SK-N-SH (cell line): ENCODE results near the gene MYMX. TPM values are rescaled to one million over a fixed set of nuclear protein-coding genes. Genes with fewer than 3 reads are reported as not detected.

ENCODE experiments used
- CTCF ChIA-PET: fragments of 300-600, 350-600 bp; formaldehyde crosslinking; extraction: SDS; loops from one replicate; lab custom pipeline; 2021; lab: Yijun Ruan, JAX
- POLR2A ChIA-PET: fragments of 350-600 bp; sonication (Branson Sonifier 250); formaldehyde crosslinking; extraction: SDS; loops from one replicate; lab custom pipeline; 2020; ENCODE audit warnings: antibody characterized with exemption, inconsistent platforms; lab: Yijun Ruan, JAX
- DNase-seq: peaks from one replicate; pipeline ENCODE4 v3.0.0; 2012
- H2AFZ ChIP-seq: fragments of 200-600 bp; sonication (generic); 2 replicates; pipeline ENCODE4 v1.8.1; 2016; ENCODE audit warnings: antibody characterized with exemption, mild to moderate bottlenecking, low read depth
- H3F3A ChIP-seq: fragments of 200-600 bp; sonication (generic); replicated peaks from 2 replicates; pipeline ENCODE3; 2016; ENCODE audit warnings: antibody characterized with exemption, mild to moderate bottlenecking; ENCODE audit not compliant: insufficient read depth
- H3K27ac ChIP-seq, 2 experiments: fragments of 200-500 bp in 1 of 2; fragments of 200-600 bp in 1 of 2; sonication (Bioruptor generic) in 1 of 2; sonication (generic), shearing (Covaris generic) in 1 of 2; 2 replicates each; pipeline versions ENCODE4 v1.5.1 to v1.6.1; 2014 to 2016; ENCODE audit warnings: low read depth in 2 of 2, inconsistent platforms in 1 of 2, low read length in 1 of 2, mild to moderate bottlenecking in 1 of 2, mixed read lengths in 1 of 2
- H3K27me3 ChIP-seq: fragments of 200-600 bp; sonication (generic), shearing (Covaris generic); 2 replicates; pipeline ENCODE4 v1.6.1; 2016; ENCODE audit warnings: mixed run types; ENCODE audit not compliant: insufficient read depth
- H3K36me3 ChIP-seq, 2 experiments: fragments of 200-500 bp in 1 of 2; fragments of 200-600 bp in 1 of 2; sonication (Bioruptor generic) in 1 of 2; sonication (generic) in 1 of 2; replicated peaks in 1 of 2; 2 replicates each; pipeline versions ENCODE3 to v1.5.1; 2014 to 2016; ENCODE audit warnings: low read length in 1 of 2, mild to moderate bottlenecking in 1 of 2; ENCODE audit not compliant: insufficient read depth in 2 of 2, control insufficient read depth in 1 of 2
- H3K4me1 ChIP-seq, 2 experiments: fragments of 200-500 bp in 1 of 2; fragments of 200-600 bp in 1 of 2; sonication (Bioruptor generic) in 1 of 2; sonication (generic), shearing (Covaris generic) in 1 of 2; 2 replicates each; pipeline versions ENCODE4 v1.5.1 to v1.6.1; 2014 to 2016; ENCODE audit warnings: low read depth in 1 of 2, low read length in 1 of 2, mixed run types in 1 of 2; ENCODE audit not compliant: insufficient read depth in 2 of 2, control insufficient read depth in 1 of 2
- H3K4me2 ChIP-seq: fragments of 200-600 bp; sonication (generic), shearing (Covaris generic); 2 replicates; pipeline ENCODE4 v1.6.1; 2017; ENCODE audit warnings: mixed run types
- H3K4me3 ChIP-seq, 2 experiments: fragments of 200-500 bp in 1 of 2; fragments of 200-600 bp in 1 of 2; sonication (Bioruptor generic) in 1 of 2; sonication (generic), shearing (Covaris generic) in 1 of 2; 2 replicates each; pipeline versions ENCODE4 v1.5.1 to v1.8.1; 2014 to 2016; ENCODE audit warnings: low read depth in 2 of 2, inconsistent platforms in 1 of 2, low read length in 1 of 2, mild to moderate bottlenecking in 1 of 2, mixed read lengths in 1 of 2, moderate library complexity in 1 of 2
- H3K79me2 ChIP-seq: fragments of 200-600 bp; sonication (generic); 2 replicates; pipeline ENCODE4 v1.8.1; 2017; ENCODE audit warnings: mild to moderate bottlenecking; ENCODE audit not compliant: insufficient read depth
- H3K9ac ChIP-seq: fragments of 200-600 bp; sonication (generic); 2 replicates; pipeline ENCODE4 v1.6.1; 2017; ENCODE audit warnings: mixed run types
- H3K9me2 ChIP-seq: fragments of 200-600 bp; sonication (generic); 2 replicates; pipeline ENCODE4 v1.6.1; 2017; ENCODE audit warnings: mixed run types
- H3K9me3 ChIP-seq: fragments of 200-600 bp; sonication (generic); 2 replicates; pipeline ENCODE4 v1.6.1; 2017; ENCODE audit warnings: mixed run types, mild to moderate bottlenecking, moderate library complexity
- H4K20me1 ChIP-seq: fragments of 200-600 bp; sonication (generic); 2 replicates; pipeline ENCODE4 v1.6.1; 2017; ENCODE audit warnings: mild to moderate bottlenecking, mixed run types; ENCODE audit not compliant: insufficient read depth
- ELF1 ChIP-seq: IDR thresholded peaks from 2 replicates; pipeline ENCODE4 v1.4.0; 2012
- GATA2 ChIP-seq: sonication (generic); formaldehyde crosslinking; IDR thresholded peaks from 2 replicates; pipeline ENCODE4 v1.5.0; 2020; ENCODE audit warnings: mild to moderate bottlenecking, missing genetic modification reagents
- JUND ChIP-seq: IDR thresholded peaks from 2 replicates; pipeline ENCODE4 v1.4.0; 2012
- NRF1 ChIP-seq: IDR thresholded peaks from 2 replicates; pipeline ENCODE4 v1.6.1; 2012; ENCODE audit warnings: low read depth, mild to moderate bottlenecking, low read length
- POLR2AphosphoS5 ChIP-seq: IDR thresholded peaks from 2 replicates; pipeline ENCODE4 v1.6.1; 2012; ENCODE audit warnings: low read depth, low read length
- RAD21 ChIP-seq: IDR thresholded peaks from 2 replicates; pipeline ENCODE4 v1.6.1; 2012; ENCODE audit warnings: mild to moderate bottlenecking, low read length
- RCOR1 ChIP-seq: fragments of 150-350 bp; IDR thresholded peaks from 2 replicates; pipeline ENCODE4 v1.6.1; 2017; ENCODE audit warnings: antibody characterized with exemption, low read length
- SMC3 ChIP-seq: IDR thresholded peaks from 2 replicates; pipeline ENCODE4 v1.6.1; 2012; ENCODE audit warnings: low read depth, low read length, improper control_type of control experiment
- YY1 ChIP-seq: IDR thresholded peaks from 2 replicates; pipeline ENCODE4 v1.4.0; 2012; ENCODE audit warnings: low read depth, mild to moderate bottlenecking
- WGBS: methylation state at CpG from one replicate; pipeline ENCODE4 v1.1.6; 2017; ENCODE audit warnings: low lambda C conversion rate; 5-methylcytosine and 5-hydroxymethylcytosine counted together
- polyA plus RNA-seq, 3 experiments: library from polyadenylated mRNA; depleted of rRNA; stranded (reverse); fragments of >200 nt; gene quantifications; 2 replicates each; pipeline ENCODE4 v1.2.3, GENCODE V29; 2012
- TF ChIP-seq, protein P1 (sequence below): fragments of 150-350 bp; IDR thresholded peaks from 2 replicates; pipeline ENCODE4 v1.6.1; 2016; ENCODE audit warnings: mild to moderate bottlenecking, low read depth, low read length
- TF ChIP-seq, protein P2 (sequence below): IDR thresholded peaks from 2 replicates; pipeline ENCODE4 v1.4.0; 2012; ENCODE audit warnings: low read depth, borderline replicate concordance
- TF ChIP-seq, protein P3 (sequence below): IDR thresholded peaks from 2 replicates; pipeline ENCODE4; 2012
- TF ChIP-seq, protein P4 (sequence below): IDR thresholded peaks from 2 replicates; pipeline ENCODE4 v1.4.0; 2012; ENCODE audit warnings: low read depth

MYMX gene
- polyA plus RNA-seq, 1 of the 3 experiments (the other 2 are of a cell fraction), result not detected

DNA sequence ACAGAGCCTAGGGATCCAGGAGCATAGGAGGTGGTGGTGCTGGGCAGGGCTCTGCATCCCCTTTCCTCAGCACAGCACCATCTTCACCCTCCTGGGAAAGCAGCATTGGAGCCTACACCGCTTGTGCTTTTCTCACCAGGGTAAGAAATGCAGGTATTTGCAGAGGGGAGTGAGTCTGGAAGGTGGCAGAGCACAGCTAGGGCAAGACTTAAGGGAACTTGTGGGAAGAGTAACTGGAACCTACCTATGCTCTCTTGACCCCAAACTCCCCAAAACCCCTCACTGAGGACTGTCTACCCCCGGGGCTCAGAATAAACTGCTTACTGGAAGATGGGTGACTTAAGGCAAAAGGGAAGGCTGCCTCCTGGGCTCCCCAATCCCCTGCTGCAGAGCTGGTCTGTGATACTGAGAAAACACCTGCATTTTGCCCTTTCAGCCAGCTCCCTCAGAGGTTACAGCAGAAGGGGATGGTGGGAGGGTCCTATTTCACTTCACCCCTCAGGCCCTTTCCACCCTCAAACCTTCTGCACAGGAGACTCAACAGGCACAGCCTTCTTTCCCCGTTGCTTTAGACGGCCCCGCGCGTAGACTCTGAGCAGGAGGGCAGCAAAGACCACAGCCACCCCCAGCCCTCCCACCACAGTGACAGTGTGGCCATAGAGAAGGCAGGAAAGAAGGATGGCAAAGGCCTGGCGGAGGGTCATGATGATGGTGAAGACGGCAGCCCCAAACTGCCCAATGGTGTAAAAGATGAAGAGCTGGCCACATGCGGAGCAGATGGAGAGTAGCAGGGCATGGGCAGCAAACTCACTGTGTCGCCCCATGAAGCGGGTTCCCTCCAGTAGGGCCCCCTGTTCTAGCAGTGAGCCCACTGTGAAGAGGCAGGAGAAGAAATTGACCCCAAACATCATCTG is 37.7 kb downstream of the MYMX start:
- Histone ChIP-seq H2AFZ (no peak overlapping the region), H4K20me1 (peaks cover 72% of the 10 kb centered on the region), H3K27ac (no peak overlapping the region; a peak in 2 of 4 replicates), H3F3A (peaks cover 68% of the 10 kb centered on the region), H3K9me3 (no peaks in the 10 kb centered on the region), H3K36me3 (peaks cover 52 to 61% of the 10 kb centered on the region in 2 experiments), H3K9ac (no peak overlapping the region), H3K4me2 (no peak overlapping the region; the same call in 1 of the 2 replicates), H3K9me2 (no peaks in the 10 kb centered on the region), H3K4me3 (no peak overlapping the region), H3K4me1 (peaks cover 7 to 43% of the 10 kb centered on the region in 2 experiments; a peak in 3 of 4 replicates), H3K27me3 (no peaks in the 10 kb centered on the region), H3K79me2 (peaks cover 71% of the 10 kb centered on the region)
- ChIA-PET POLR2A (interaction anchor here (0.5 to 3.8 kb wide), 6 partner anchors 8 to 49 kb away, joined by 3 to 98 read pairs (median 4); partner anchors contain the start of gene HSP90AB1), CTCF (interaction anchor here (0.8 to 7.1 kb wide), 10 partner anchors 7 to 143 kb away, joined by 3 to 90 read pairs (median 24); partner anchors contain the start of genes HSP90AB1, NFKBIE and SPATS1)
- 76% methylated on average over 12 of the region's 12 CpGs for WGBS
- no peak for DNase-seq
- TF ChIP-seq ELF1, result peak; percentile 27; the same call in 1 of the 2 replicates
- no peak for TF ChIP-seq POLR2AphosphoS5
- TF ChIP-seq, protein P1, sequence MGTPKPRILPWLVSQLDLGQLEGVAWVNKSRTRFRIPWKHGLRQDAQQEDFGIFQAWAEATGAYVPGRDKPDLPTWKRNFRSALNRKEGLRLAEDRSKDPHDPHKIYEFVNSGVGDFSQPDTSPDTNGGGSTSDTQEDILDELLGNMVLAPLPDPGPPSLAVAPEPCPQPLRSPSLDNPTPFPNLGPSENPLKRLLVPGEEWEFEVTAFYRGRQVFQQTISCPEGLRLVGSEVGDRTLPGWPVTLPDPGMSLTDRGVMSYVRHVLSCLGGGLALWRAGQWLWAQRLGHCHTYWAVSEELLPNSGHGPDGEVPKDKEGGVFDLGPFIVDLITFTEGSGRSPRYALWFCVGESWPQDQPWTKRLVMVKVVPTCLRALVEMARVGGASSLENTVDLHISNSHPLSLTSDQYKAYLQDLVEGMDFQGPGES, result no peak
- TF ChIP-seq YY1, result no peak
- TF ChIP-seq, protein P2, sequence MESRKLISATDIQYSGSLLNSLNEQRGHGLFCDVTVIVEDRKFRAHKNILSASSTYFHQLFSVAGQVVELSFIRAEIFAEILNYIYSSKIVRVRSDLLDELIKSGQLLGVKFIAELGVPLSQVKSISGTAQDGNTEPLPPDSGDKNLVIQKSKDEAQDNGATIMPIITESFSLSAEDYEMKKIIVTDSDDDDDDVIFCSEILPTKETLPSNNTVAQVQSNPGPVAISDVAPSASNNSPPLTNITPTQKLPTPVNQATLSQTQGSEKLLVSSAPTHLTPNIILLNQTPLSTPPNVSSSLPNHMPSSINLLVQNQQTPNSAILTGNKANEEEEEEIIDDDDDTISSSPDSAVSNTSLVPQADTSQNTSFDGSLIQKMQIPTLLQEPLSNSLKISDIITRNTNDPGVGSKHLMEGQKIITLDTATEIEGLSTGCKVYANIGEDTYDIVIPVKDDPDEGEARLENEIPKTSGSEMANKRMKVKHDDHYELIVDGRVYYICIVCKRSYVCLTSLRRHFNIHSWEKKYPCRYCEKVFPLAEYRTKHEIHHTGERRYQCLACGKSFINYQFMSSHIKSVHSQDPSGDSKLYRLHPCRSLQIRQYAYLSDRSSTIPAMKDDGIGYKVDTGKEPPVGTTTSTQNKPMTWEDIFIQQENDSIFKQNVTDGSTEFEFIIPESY, result peak; percentile 47; the same call in 1 of the 2 replicates
- no peak; the same call in none of the 2 replicates for TF ChIP-seq JUND
- TF ChIP-seq RAD21, result no peak
- TF ChIP-seq GATA2 (CRISPR knock-in tag), result no peak
- TF ChIP-seq, protein P3, sequence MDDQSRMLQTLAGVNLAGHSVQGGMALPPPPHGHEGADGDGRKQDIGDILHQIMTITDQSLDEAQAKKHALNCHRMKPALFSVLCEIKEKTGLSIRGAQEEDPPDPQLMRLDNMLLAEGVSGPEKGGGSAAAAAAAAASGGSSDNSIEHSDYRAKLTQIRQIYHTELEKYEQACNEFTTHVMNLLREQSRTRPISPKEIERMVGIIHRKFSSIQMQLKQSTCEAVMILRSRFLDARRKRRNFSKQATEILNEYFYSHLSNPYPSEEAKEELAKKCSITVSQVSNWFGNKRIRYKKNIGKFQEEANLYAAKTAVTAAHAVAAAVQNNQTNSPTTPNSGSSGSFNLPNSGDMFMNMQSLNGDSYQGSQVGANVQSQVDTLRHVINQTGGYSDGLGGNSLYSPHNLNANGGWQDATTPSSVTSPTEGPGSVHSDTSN, result no peak
- TF ChIP-seq SMC3, result no peak
- no peak for TF ChIP-seq RCOR1
- TF ChIP-seq NRF1, result no peak
- TF ChIP-seq, protein P4, sequence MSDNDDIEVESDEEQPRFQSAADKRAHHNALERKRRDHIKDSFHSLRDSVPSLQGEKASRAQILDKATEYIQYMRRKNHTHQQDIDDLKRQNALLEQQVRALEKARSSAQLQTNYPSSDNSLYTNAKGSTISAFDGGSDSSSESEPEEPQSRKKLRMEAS, result no peak
